Progenitor cell of endocrine pancreas (in vitro differentiated cells): ENCODE data around the gene GRM4. TPM values are rescaled to one million over a fixed set of nuclear protein-coding genes. Genes with fewer than 3 reads are reported as not detected.

Experiments used
- DNase-seq: peaks from one replicate; pipeline ENCODE4 v3.0.0; 2021; ENCODE audit warnings: low spot score; ENCODE audit not compliant: unreplicated experiment
- H3K27ac Mint-ChIP-seq: 2 replicates; pipeline ENCODE4 v1.8.0; 2021; ENCODE audit warnings: mild to moderate bottlenecking, moderate library complexity, mixed read lengths
- H3K27me3 Mint-ChIP-seq: 2 replicates; pipeline ENCODE4 v1.8.0; 2021; ENCODE audit warnings: mixed read lengths
- H3K36me3 Mint-ChIP-seq: 2 replicates; pipeline ENCODE4 v1.8.0; 2022; ENCODE audit warnings: mixed read lengths; ENCODE audit not compliant: insufficient read depth
- H3K4me1 Mint-ChIP-seq: 2 replicates; pipeline ENCODE4 v1.8.0; 2021; ENCODE audit warnings: low read depth, mixed read lengths
- H3K4me3 Mint-ChIP-seq: 2 replicates; pipeline ENCODE4 v1.8.0; 2021; ENCODE audit warnings: low read depth, mild to moderate bottlenecking, moderate library complexity, mixed read lengths
- H3K9me3 Mint-ChIP-seq: 2 replicates; pipeline ENCODE4 v1.8.0; 2021; ENCODE audit warnings: low read depth, mixed read lengths
- CTCF ChIP-seq: fragments of 200-600 bp; sonication (generic); IDR thresholded peaks from one replicate; pipeline ENCODE4 v1.5.0; 2021; ENCODE audit warnings: antibody characterized with exemption, mild to moderate bottlenecking; ENCODE audit not compliant: unreplicated experiment
- total RNA-seq: library from RNA; stranded (reverse); gene quantifications from 2 replicates; pipeline ENCODE4 v1.2.1, GENCODE V29; 2021

The GRM4 gene
- total RNA-seq, 1 donor from 2014 or later, result 0.38 TPM

GRCh38 chr6:34155471-34156300 lies 9.8 kb upstream of the GRM4 start:
- no peak for DNase-seq
- no peak overlapping the region for H3K27ac Mint-ChIP-seq
- no peak for TF ChIP-seq CTCF
- H3K27me3 Mint-ChIP-seq, result peaks cover 64% of the 10 kb centered on the region
- H3K9me3 Mint-ChIP-seq, result peaks cover 4% of the 10 kb centered on the region
- peaks cover 1% of the 10 kb centered on the region for H3K4me1 Mint-ChIP-seq
- H3K36me3 Mint-ChIP-seq, result no peaks in the 10 kb centered on the region
- no peak overlapping the region for H3K4me3 Mint-ChIP-seq

- H3K9me3 Mint-ChIP-seq, result peaks cover 4% of the 10 kb centered on the region
- peak overlapping the region; percentile 45 for H3K4me3 Mint-ChIP-seq
- peak; percentile 98 for TF ChIP-seq CTCF
- H3K27ac Mint-ChIP-seq, result no peak overlapping the region
- DNase-seq, result peak; percentile 76
- H3K36me3 Mint-ChIP-seq, result no peaks in the 10 kb centered on the region
- peaks cover 1% of the 10 kb centered on the region for H3K4me1 Mint-ChIP-seq
- H3K27me3 Mint-ChIP-seq, result peaks cover 73% of the 10 kb centered on the region
These were observed 9.0 kb upstream of the GRM4 start for GRCh38 chr6:34154668-34155447.

GRCh38 chr6:34152806-34153520 lies 7.1 kb upstream of the GRM4 start:
- no peak overlapping the region for H3K27ac Mint-ChIP-seq
- no peaks in the 10 kb centered on the region for H3K36me3 Mint-ChIP-seq
- H3K4me3 Mint-ChIP-seq, result no peak overlapping the region
- peaks cover 85% of the 10 kb centered on the region for H3K27me3 Mint-ChIP-seq
- no peak for DNase-seq
- no peak for TF ChIP-seq CTCF
- H3K4me1 Mint-ChIP-seq, result peaks cover 1% of the 10 kb centered on the region
- no peaks in the 10 kb centered on the region for H3K9me3 Mint-ChIP-seq

- H3K4me1 Mint-ChIP-seq, result peaks cover 1% of the 10 kb centered on the region
- no peak overlapping the region for H3K4me3 Mint-ChIP-seq
- no peak for DNase-seq
These were observed 6.2 kb upstream of the GRM4 start for GRCh38 chr6:34152042-34152524.

More at GRCh38 chr6:34152042-34152524, 6.2 kb upstream of the GRM4 start:
- peaks cover 85% of the 10 kb centered on the region for H3K27me3 Mint-ChIP-seq
- no peaks in the 10 kb centered on the region for H3K9me3 Mint-ChIP-seq
- no peaks in the 10 kb centered on the region for H3K36me3 Mint-ChIP-seq
- TF ChIP-seq CTCF, result no peak
- H3K27ac Mint-ChIP-seq, result no peak overlapping the region
